ENCODE results near the gene FOXP3.
A peak's percentile ranks its signal among the peaks of the same experiment; 100 is the strongest.

The FOXP3 gene

GRCh38 chrX:49273181-49273727, 8.7 kb upstream of the FOXP3 start:
- DNase-seq (ENCODE audit: extremely low read depth, low read depth) = no peak
- H3K4me3 ChIP-seq (replicated peaks; ENCODE audit: low read depth, low read length) = no peak overlapping the region
- TF ChIP-seq, protein P1, sequence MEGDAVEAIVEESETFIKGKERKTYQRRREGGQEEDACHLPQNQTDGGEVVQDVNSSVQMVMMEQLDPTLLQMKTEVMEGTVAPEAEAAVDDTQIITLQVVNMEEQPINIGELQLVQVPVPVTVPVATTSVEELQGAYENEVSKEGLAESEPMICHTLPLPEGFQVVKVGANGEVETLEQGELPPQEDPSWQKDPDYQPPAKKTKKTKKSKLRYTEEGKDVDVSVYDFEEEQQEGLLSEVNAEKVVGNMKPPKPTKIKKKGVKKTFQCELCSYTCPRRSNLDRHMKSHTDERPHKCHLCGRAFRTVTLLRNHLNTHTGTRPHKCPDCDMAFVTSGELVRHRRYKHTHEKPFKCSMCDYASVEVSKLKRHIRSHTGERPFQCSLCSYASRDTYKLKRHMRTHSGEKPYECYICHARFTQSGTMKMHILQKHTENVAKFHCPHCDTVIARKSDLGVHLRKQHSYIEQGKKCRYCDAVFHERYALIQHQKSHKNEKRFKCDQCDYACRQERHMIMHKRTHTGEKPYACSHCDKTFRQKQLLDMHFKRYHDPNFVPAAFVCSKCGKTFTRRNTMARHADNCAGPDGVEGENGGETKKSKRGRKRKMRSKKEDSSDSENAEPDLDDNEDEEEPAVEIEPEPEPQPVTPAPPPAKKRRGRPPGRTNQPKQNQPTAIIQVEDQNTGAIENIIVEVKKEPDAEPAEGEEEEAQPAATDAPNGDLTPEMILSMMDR (IDR thresholded peaks at IDR 0.05; ENCODE audit: low read depth, low read length, missing control alignments) = no peak

DNA sequence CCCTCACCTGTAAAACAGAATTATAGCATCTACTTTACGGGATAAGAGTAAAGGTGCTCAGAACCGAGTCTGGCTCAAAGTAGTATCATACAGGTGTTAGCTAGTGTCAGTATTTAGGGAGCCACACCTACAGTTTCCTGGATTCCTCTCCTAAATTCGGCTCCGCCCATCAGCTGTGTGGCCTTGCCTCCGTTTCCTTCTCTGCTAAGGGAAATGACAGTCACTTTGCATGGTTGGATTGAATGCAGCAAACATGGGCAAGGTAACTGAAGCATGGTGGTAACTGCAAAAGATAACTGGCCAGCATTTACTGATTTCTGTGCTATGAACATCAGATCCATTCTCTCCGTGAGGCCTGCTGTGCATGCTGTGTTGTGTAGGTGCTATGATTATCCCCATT, 7.9 kb upstream of the FOXP3 start:
- H3K4me3 ChIP-seq (replicated peaks; ENCODE audit: low read depth, low read length) = no peak overlapping the region
- DNase-seq (ENCODE audit: extremely low read depth, low read depth) = no peak
- TF ChIP-seq, protein P1 (IDR thresholded peaks at IDR 0.05; ENCODE audit: low read depth, low read length, missing control alignments) = no peak

DNA sequence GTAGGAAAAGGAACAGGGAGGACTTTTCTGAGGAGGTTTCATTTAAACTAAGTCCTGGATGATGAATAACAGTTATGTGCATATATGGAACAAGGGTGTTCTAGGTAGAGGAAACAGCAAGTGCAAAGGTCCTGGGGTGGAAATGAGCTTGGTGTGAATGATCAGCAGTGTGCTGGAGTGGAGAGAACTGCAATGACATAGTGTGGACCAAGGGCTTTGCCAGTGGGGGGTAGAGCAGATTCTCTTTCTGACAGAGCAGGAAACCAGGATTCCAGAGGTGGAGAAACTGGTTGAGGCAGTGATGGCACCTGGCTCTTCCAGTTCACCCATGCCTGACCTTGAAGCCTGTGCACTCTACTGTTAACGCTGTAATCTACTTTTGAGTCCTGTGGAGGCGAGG, 6.8 kb upstream of the FOXP3 start:
- TF ChIP-seq, protein P1 (IDR thresholded peaks at IDR 0.05; ENCODE audit: low read depth, low read length, missing control alignments) = no peak
- H3K4me3 ChIP-seq (replicated peaks; ENCODE audit: low read depth, low read length) = no peak overlapping the region
- no peak for DNase-seq (ENCODE audit: extremely low read depth, low read depth)

DNA sequence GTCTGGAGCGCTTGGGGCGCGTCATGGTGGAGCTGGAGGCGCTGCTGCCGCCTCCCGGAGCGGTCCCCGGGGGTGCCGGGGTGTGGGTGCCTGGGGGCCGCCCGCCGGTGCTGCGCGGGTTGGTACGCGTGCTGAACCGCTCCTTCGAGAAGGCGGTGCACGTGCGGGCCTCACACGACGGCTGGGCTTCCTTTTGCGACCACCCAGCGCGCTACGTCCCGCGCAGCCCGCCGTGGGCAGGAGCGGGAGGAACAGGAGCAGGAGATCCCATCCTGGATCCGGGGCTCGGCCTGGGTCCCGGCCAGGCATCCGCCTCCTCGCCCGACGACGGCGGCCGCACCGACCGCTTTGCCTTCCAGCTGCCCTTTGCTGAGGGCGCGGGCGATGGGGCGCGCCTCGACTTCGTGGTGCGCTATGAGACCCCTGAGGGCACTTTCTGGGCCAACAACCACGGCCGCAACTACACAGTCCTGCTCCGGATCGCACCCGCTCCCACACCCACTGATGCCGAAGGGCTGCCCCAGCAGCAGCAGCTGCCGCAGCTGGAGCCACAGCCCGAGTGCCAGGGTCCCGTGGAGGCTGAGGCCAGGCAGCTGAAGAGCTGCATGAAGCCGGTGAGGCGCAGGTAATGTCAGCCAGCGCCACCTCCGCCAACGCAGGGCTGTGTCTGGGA, 5.9 kb upstream of the FOXP3 start:
- no peak for DNase-seq (ENCODE audit: extremely low read depth, low read depth)
- H3K4me3 ChIP-seq (replicated peaks; ENCODE audit: low read depth, low read length) = peak overlapping the region; percentile 49
- TF ChIP-seq, protein P1 (IDR thresholded peaks at IDR 0.05; ENCODE audit: low read depth, low read length, missing control alignments) = no peak

- DNase-seq (ENCODE audit: extremely low read depth, low read depth) = no peak
- TF ChIP-seq, protein P1 (IDR thresholded peaks at IDR 0.05; ENCODE audit: low read depth, low read length, missing control alignments) = no peak
These were observed 5.3 kb upstream of the FOXP3 start, which contains the start of gene PPP1R3F for GRCh38 chrX:49269767-49270248. TSS of gene PPP1R3F (plus strand) at chrX:49269793. CDS start at chrX:49269870, 77 bp downstream.

DNA sequence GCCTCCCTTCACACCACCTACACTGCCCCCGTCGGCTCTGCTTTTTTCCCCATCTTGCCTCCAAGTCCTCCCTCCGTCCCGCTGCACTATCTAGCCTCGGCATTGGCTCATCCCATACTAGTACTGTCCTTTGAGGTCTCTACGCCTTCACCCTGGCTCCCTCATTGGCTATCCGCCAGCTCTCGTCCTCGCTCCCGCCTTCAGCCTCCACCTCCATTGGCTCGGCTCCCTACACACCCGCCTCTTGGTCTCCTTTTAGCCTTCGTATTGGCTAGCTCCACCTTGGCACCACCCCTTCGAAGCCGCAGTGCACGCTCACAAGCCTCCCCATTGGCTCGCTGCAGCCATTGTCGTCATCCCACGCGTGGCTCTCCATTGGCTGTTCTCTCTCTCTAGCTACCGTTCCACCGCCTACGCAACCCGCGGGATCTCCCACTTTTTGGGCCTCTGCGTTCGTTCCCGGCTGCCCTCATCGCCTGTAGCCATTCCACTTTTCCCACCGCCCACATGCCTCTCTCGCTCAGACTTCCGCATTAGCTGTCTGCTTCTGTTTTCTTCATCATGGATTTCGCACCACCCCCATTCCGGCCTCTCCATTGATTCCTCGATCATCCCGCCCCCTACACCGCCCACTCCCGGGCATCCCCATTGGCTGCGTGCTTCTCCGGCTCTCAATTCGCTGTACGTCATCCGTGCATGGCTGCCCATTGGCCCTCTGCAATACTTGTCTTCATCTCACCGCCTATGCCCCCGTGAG, 4.7 kb upstream of the FOXP3 start:
- DNase-seq (ENCODE audit: extremely low read depth, low read depth) = peak; percentile 89
- H3K4me3 ChIP-seq (replicated peaks; ENCODE audit: low read depth, low read length) = peak overlapping the region; percentile 49
- TF ChIP-seq, protein P1 (IDR thresholded peaks at IDR 0.05; ENCODE audit: low read depth, low read length, missing control alignments) = no peak

More at GRCh38 chrX:49269767-49270248, 5.3 kb upstream of the FOXP3 start, which contains the start of gene PPP1R3F:
- H3K4me3 ChIP-seq (replicated peaks; ENCODE audit: low read depth, low read length) = peak within 1 kb of the TSS; percentile 49
